ENCODE results near the gene ROR2. TPM values are rescaled to one million over a fixed set of nuclear protein-coding genes. Genes with fewer than 3 reads are reported as not detected.

ROR2 gene
- total RNA-seq, 1 experiment from 2014 or later, result 2.7 TPM

DNA sequence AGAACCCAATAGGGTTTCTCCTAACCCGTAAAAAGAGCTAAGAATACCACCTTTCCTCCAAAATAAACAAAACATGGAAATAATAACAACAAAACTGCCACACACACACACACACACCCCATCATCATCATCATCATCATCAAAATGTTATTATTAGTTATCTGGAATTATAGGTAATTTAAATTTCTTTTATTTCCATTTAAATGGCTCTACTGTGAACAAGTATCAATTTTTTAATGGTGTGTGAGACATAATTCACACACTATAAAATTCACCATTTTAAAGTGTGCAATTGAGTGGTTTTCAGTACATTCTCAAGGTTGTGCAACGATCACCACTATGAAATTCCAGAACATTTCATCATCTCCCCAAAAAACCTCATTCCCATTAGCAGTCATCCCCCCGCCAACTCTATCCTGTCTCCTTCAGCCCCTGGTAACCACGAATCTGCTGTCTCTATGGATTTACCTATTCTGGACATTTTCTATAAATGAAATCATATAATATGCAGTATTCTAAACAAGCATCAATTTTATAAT lies 172.7 kb downstream of the ROR2 start:
- Histone ChIP-seq H3K27me3 (ENCODE audit: insufficient read depth, low read length) (no peaks in the 10 kb centered on the region), H3K27ac (ENCODE audit: insufficient read length, low read depth, low read length) (no peak overlapping the region), H3K4me1 (ENCODE audit: insufficient read depth, low read length) (no peaks in the 10 kb centered on the region), H3K18ac (ENCODE audit: insufficient read length, low read depth, low read length) (no peak overlapping the region), H3K23me2 (ENCODE audit: insufficient read length, low read depth, low read length, poor library complexity, severe bottlenecking) (no peaks in the 10 kb centered on the region), H2AK5ac (ENCODE audit: insufficient read length, low read length) (no peak overlapping the region), H2AFZ (ENCODE audit: low read length) (no peak overlapping the region), H4K20me1 (ENCODE audit: control insufficient read depth, insufficient read depth, insufficient read length) (no peaks in the 10 kb centered on the region), H4K91ac (ENCODE audit: insufficient read length, low read depth, low read length) (no peak overlapping the region), H2BK5ac (ENCODE audit: insufficient read length, low read length) (no peak overlapping the region), H3K4me2 (ENCODE audit: insufficient read depth, insufficient read length, low read length) (no peak overlapping the region), H2BK15ac (ENCODE audit: low read depth, low read length) (no peak overlapping the region), H3T11ph (ENCODE audit: low read length) (no peak overlapping the region), H3K9me3 (ENCODE audit: control insufficient read depth, low read depth, low read length) (no peaks in the 10 kb centered on the region), H3K23ac (ENCODE audit: insufficient read length, low read depth, low read length) (no peak overlapping the region), H2BK20ac (ENCODE audit: low read depth, low read length, poor library complexity, severe bottlenecking) (no peak overlapping the region), H3K14ac (ENCODE audit: insufficient read depth, low read length) (no peak overlapping the region), H3K4ac (ENCODE audit: low read depth, low read length) (no peak overlapping the region), H2BK120ac (ENCODE audit: low read depth, low read length, poor library complexity, severe bottlenecking) (no peak overlapping the region), H3K56ac (ENCODE audit: insufficient read length, low read depth, low read length) (no peak overlapping the region), H3K79me1 (ENCODE audit: insufficient read depth, low read depth, low read length, poor library complexity, severe bottlenecking) (no peaks in the 10 kb centered on the region), H3K79me2 (ENCODE audit: insufficient read depth, low read length) (no peaks in the 10 kb centered on the region), H2BK12ac (ENCODE audit: insufficient read length, low read depth, low read length) (no peak overlapping the region), H4K8ac (replicated peaks; ENCODE audit: insufficient read length, low read depth, low read length) (no peak overlapping the region), H3K9ac (ENCODE audit: extremely low read depth, insufficient read length, low read length) (no peak overlapping the region), H4K5ac (ENCODE audit: insufficient read length, low read depth, low read length) (no peak overlapping the region)
- H3K4me1 Mint-ChIP-seq, result peaks cover 15 to 29% of the 10 kb centered on the region in 2 experiments
- H3K4me3 Mint-ChIP-seq, result no peak overlapping the region; a peak in 1 of 5 replicates
- no peak for DNase-seq
- no CpG with 5 or more reads among the region's 4 CpGs for WGBS (ENCODE audit: extremely low coverage, insufficient read length, low lambda C conversion rate)
- H3K27ac Mint-ChIP-seq, result no peak overlapping the region; a peak in 1 of 7 replicates
- no peaks in the 10 kb centered on the region for H3K9me3 Mint-ChIP-seq
- H3K27me3 Mint-ChIP-seq (ENCODE audit: low read depth), result peaks cover 8% of the 10 kb centered on the region; the same call in 1 of the 2 replicates
- TF ChIP-seq CTCF (conservative IDR thresholded peaks at IDR 0.05), result no peak
- H3K36me3 Mint-ChIP-seq (ENCODE audit: insufficient read depth in 1 of 3, low read depth in 3 of 3), result no peaks in the 10 kb centered on the region
